Neural progenitor cell (in vitro differentiated cells): ENCODE data around the gene POC1A. TPM values are rescaled to one million over a fixed set of nuclear protein-coding genes. Genes with fewer than 3 reads are reported as not detected.

Experiments used
- DNase-seq: peaks from one replicate; pipeline ENCODE4 v3.0.0-alpha.2; 2016; ENCODE audit warnings: low spot score
- H2AFZ ChIP-seq: fragments of 200-600 bp; sonication (generic); replicated peaks from 2 replicates; pipeline ENCODE4 v1.6.1; 2016; ENCODE audit warnings: antibody characterized with exemption
- H3F3A ChIP-seq: fragments of 200-600 bp; sonication (generic); 2 replicates; pipeline ENCODE4 v1.6.1; 2016; ENCODE audit warnings: antibody characterized with exemption, low read depth
- H3K27ac ChIP-seq: fragments of 200-600 bp; sonication (generic); 2 replicates; pipeline ENCODE4 v1.5.1; 2016; ENCODE audit warnings: mild to moderate bottlenecking
- H3K27me3 ChIP-seq: fragments of 200-600 bp; sonication (generic); 2 replicates; pipeline ENCODE4 v1.6.1; 2016; ENCODE audit warnings: mild to moderate bottlenecking, moderate library complexity
- H3K36me3 ChIP-seq: fragments of 200-600 bp; sonication (generic); 2 replicates; pipeline ENCODE4 v1.5.1; 2016
- H3K4me1 ChIP-seq: fragments of 200-600 bp; sonication (generic); 2 replicates; pipeline ENCODE4 v1.6.1; 2016; ENCODE audit warnings: mixed run types
- H3K4me2 ChIP-seq: fragments of 200-600 bp; sonication (generic); 2 replicates; pipeline ENCODE4 v1.6.1; 2016
- H3K4me3 ChIP-seq: fragments of 200-600 bp; sonication (generic); 2 replicates; pipeline ENCODE4 v1.5.1; 2016
- H3K79me2 ChIP-seq: fragments of 200-600 bp; sonication (generic); 2 replicates; pipeline ENCODE4 v1.6.1; 2016; ENCODE audit warnings: low read depth
- H3K9ac ChIP-seq: fragments of 200-600 bp; sonication (generic); 2 replicates; pipeline ENCODE4 v1.6.1; 2016
- H3K9me3 ChIP-seq: fragments of 200-600 bp; sonication (generic); 2 replicates; pipeline ENCODE4 v1.5.1; 2016; ENCODE audit warnings: low read depth
- H4K20me1 ChIP-seq: fragments of 200-600 bp; sonication (generic); 2 replicates; pipeline ENCODE4 v1.6.1; 2016; ENCODE audit warnings: low read depth
- H3K27ac Mint-ChIP-seq: 3 replicates; pipeline ENCODE4 v1.8.0; 2021; ENCODE audit warnings: mixed read lengths
- H3K27me3 Mint-ChIP-seq: 2 replicates; pipeline ENCODE4 v1.8.0; 2022; ENCODE audit warnings: low read depth, mild to moderate bottlenecking, inconsistent platforms, moderate library complexity, mixed read lengths; ENCODE audit not compliant: insufficient read depth
- H3K36me3 Mint-ChIP-seq: 3 replicates; pipeline ENCODE4 v1.8.0; 2021; ENCODE audit warnings: mixed read lengths
- H3K4me1 Mint-ChIP-seq: 3 replicates; pipeline ENCODE4 v1.8.0; 2021; ENCODE audit warnings: mixed read lengths
- H3K4me3 Mint-ChIP-seq: 3 replicates; pipeline ENCODE4 v1.8.0; 2021; ENCODE audit warnings: mild to moderate bottlenecking, moderate library complexity, mixed read lengths
- H3K9me3 Mint-ChIP-seq: 3 replicates; pipeline ENCODE4 v1.8.0; 2020; ENCODE audit warnings: mixed read lengths
- EZH2 ChIP-seq: fragments of 200-600 bp; sonication (generic); IDR thresholded peaks from 2 replicates; pipeline ENCODE4 v1.6.1; 2017; ENCODE audit warnings: antibody characterized with exemption, mild to moderate bottlenecking, moderate library complexity
- EZH2phosphoT487 ChIP-seq: fragments of 200-600 bp; sonication (generic); IDR thresholded peaks from 2 replicates; pipeline ENCODE4 v1.6.1; 2017; ENCODE audit warnings: antibody characterized with exemption
- total RNA-seq: library from RNA; depleted of rRNA; stranded (reverse); fragments of >200 nt; gene quantifications from 2 replicates; pipeline ENCODE4 v1.2.3, GENCODE V29; 2015; ENCODE audit warnings: low replicate concordance
- TF ChIP-seq, protein P1 (sequence below): fragments of 200-600 bp; sonication (generic); IDR thresholded peaks from 2 replicates; pipeline ENCODE4 v1.5.1; 2017; ENCODE audit warnings: antibody characterized with exemption, mild to moderate bottlenecking

The POC1A gene
- total RNA-seq, 1 donor from 2014 or later = 10.3 TPM

DNA sequence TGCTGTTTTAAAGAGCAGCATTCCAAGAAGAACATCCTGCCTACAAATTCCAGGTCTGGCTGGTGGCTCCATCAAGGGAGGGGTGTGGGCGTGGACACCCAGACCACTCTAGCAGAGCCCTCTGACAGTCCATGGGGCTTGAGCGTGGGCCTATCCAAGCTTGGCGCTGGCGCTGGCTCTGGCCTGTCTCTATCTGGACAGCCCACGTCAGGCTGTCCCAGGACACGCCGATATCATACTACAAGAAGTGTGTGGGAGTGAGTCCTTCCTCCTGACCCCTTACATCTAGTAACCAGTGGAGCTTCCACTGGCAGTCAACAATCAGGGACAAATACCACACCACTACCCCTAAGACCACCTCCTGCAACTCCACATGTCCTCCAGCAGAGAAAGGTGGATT lies 80.7 kb downstream of the POC1A start:
- no peak overlapping the region for H3K27ac Mint-ChIP-seq
- H3F3A ChIP-seq = no peaks in the 10 kb centered on the region
- no peaks in the 10 kb centered on the region for H3K36me3 Mint-ChIP-seq
- no peak for TF ChIP-seq EZH2phosphoT487
- TF ChIP-seq EZH2 = no peak
- TF ChIP-seq, protein P1, sequence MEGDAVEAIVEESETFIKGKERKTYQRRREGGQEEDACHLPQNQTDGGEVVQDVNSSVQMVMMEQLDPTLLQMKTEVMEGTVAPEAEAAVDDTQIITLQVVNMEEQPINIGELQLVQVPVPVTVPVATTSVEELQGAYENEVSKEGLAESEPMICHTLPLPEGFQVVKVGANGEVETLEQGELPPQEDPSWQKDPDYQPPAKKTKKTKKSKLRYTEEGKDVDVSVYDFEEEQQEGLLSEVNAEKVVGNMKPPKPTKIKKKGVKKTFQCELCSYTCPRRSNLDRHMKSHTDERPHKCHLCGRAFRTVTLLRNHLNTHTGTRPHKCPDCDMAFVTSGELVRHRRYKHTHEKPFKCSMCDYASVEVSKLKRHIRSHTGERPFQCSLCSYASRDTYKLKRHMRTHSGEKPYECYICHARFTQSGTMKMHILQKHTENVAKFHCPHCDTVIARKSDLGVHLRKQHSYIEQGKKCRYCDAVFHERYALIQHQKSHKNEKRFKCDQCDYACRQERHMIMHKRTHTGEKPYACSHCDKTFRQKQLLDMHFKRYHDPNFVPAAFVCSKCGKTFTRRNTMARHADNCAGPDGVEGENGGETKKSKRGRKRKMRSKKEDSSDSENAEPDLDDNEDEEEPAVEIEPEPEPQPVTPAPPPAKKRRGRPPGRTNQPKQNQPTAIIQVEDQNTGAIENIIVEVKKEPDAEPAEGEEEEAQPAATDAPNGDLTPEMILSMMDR = no peak
- H3K9me3 Mint-ChIP-seq = no peaks in the 10 kb centered on the region
- H3K4me3 ChIP-seq = no peak overlapping the region
- H3K27me3 ChIP-seq = no peaks in the 10 kb centered on the region
- H4K20me1 ChIP-seq = no peaks in the 10 kb centered on the region
- no peaks in the 10 kb centered on the region for H3K9me3 ChIP-seq
- no peak overlapping the region for H3K9ac ChIP-seq
- H3K4me2 ChIP-seq = no peak overlapping the region
- DNase-seq = no peak
- peaks cover 7% of the 10 kb centered on the region for H3K27me3 Mint-ChIP-seq
- no peak overlapping the region for H2AFZ ChIP-seq
- no peaks in the 10 kb centered on the region for H3K79me2 ChIP-seq
- no peak overlapping the region for H3K27ac ChIP-seq
- no peak overlapping the region for H3K4me3 Mint-ChIP-seq
- H3K4me1 ChIP-seq = peaks cover 3% of the 10 kb centered on the region
- H3K4me1 Mint-ChIP-seq = peaks cover 3% of the 10 kb centered on the region
- no peaks in the 10 kb centered on the region for H3K36me3 ChIP-seq

- H3K9me3 Mint-ChIP-seq = no peaks in the 10 kb centered on the region
- peaks cover 3% of the 10 kb centered on the region for H3K4me1 Mint-ChIP-seq
- Histone ChIP-seq H3K36me3 (no peaks in the 10 kb centered on the region), H2AFZ (no peak overlapping the region), H4K20me1 (no peaks in the 10 kb centered on the region), H3K79me2 (no peaks in the 10 kb centered on the region), H3K4me3 (no peak overlapping the region), H3K27me3 (no peaks in the 10 kb centered on the region), H3K4me2 (no peak overlapping the region), H3K4me1 (peaks cover 12% of the 10 kb centered on the region), H3F3A (no peaks in the 10 kb centered on the region), H3K27ac (no peak overlapping the region), H3K9ac (peak overlapping the region; percentile 27), H3K9me3 (no peaks in the 10 kb centered on the region)
- peaks cover 7% of the 10 kb centered on the region for H3K27me3 Mint-ChIP-seq
- no peak for DNase-seq
- TF ChIP-seq EZH2 (no peak), EZH2phosphoT487 (no peak)
- TF ChIP-seq, protein P1 = no peak
- H3K4me3 Mint-ChIP-seq = no peak overlapping the region
- H3K27ac Mint-ChIP-seq = no peak overlapping the region
- no peaks in the 10 kb centered on the region for H3K36me3 Mint-ChIP-seq
Measured at GRCh38 chr3:52072471-52072870, 81.8 kb downstream of the POC1A start.

DNA sequence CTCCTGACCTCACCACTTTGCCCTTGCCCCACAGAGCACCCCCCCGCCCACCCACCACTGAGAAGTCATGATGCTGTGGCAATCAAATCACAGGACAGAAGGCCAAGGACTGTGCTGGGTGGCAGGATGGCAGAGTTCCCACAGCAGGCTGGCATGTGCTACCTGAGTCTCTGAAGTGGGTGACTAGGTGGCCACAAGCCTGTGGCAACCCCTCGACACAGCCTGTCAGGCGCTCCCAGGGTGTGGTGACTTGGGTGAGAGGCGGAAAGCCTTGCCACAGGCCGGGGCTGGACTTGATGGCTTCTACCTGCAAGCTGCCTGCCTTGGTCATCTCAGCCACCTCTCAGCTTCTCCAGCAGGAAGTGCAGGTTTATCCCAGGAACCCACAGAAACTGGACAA lies 82.2 kb downstream of the POC1A start:
- no peaks in the 10 kb centered on the region for H3K36me3 ChIP-seq
- H3K4me1 ChIP-seq = peaks cover 12% of the 10 kb centered on the region
- no peaks in the 10 kb centered on the region for H3K9me3 ChIP-seq
- Mint-ChIP-seq H3K4me1 (peaks cover 3% of the 10 kb centered on the region), H3K27me3 (peaks cover 7% of the 10 kb centered on the region), H3K36me3 (no peaks in the 10 kb centered on the region), H3K27ac (no peak overlapping the region), H3K9me3 (no peaks in the 10 kb centered on the region), H3K4me3 (no peak overlapping the region)
- no peak overlapping the region for H3K4me2 ChIP-seq
- H3K9ac ChIP-seq = peak overlapping the region; percentile 27
- H2AFZ ChIP-seq = no peak overlapping the region
- no peak overlapping the region for H3K4me3 ChIP-seq
- H3K27ac ChIP-seq = no peak overlapping the region
- TF ChIP-seq EZH2phosphoT487 = no peak
- TF ChIP-seq, protein P1 = no peak
- no peak for TF ChIP-seq EZH2
- DNase-seq = no peak
- H4K20me1 ChIP-seq = no peaks in the 10 kb centered on the region
- no peaks in the 10 kb centered on the region for H3K79me2 ChIP-seq
- no peaks in the 10 kb centered on the region for H3K27me3 ChIP-seq
- no peaks in the 10 kb centered on the region for H3F3A ChIP-seq
